Esophagus squamous epithelium (tissue), 4 donors: Measurements from ENCODE around the gene HELZ.

ENCODE experiments used
- CTCF ChIP-seq, 6 experiments: fragments of 450-650 bp in 4 of 6; fragments of 200-600 bp in 2 of 6; sonication (generic) in 2 of 6; IDR thresholded peaks; one replicate each; pipeline ENCODE4 v1.5.1; 2016 to 2019; ENCODE audit warnings: antibody characterized with exemption in 6 of 6, mild to moderate bottlenecking in 4 of 6, moderate library complexity in 4 of 6
- POLR2A ChIP-seq, 4 donors: fragments of 450-650 bp; IDR thresholded peaks; one replicate each; pipeline ENCODE4 v1.6.1; 2017; ENCODE audit warnings: antibody characterized with exemption in 4 of 4, mild to moderate bottlenecking in 4 of 4, moderate library complexity in 3 of 4

GRCh38 chr17:67274466-67274865 lies 29.5 kb upstream of the HELZ start:
- TF ChIP-seq POLR2A (IDR thresholded peaks at IDR 0.05) = no peak
- no peak for TF ChIP-seq CTCF (IDR thresholded peaks at IDR 0.05)
